Ureter (tissue), 1 donor: ENCODE data around the gene ING5. TPM values are rescaled to one million over a fixed set of nuclear protein-coding genes. Genes with fewer than 3 reads are reported as not detected.

Experiments used
- DNase-seq: peaks from one replicate; pipeline ENCODE4 v3.0.0-alpha.2; 2020; ENCODE audit warnings: low spot score
- total RNA-seq: library from RNA; stranded (reverse); gene quantifications from one replicate; pipeline ENCODE4 v1.2.4, GENCODE V29; 2023
- donor health status: DM: yes; HTN: yes; CAD: no.

The ING5 gene
- total RNA-seq, 1 donor from 2014 or later: 48.0 TPM

GRCh38 chr2:241776336-241777169, 74.7 kb downstream of the ING5 start, which contains the start of gene GAL3ST2:
Gene GAL3ST2, plus strand, starts transcription at chr2:241776822. Its CDS starts 134 bp downstream, at chr2:241776956.
- DNase-seq: peak; percentile 42

- DNase-seq: no peak
Measured at GRCh38 chr2:241777170-241777685, 75.4 kb downstream of the ING5 start.

- DNase-seq: peak; percentile 40
Measured at GRCh38 chr2:241777686-241778627, 76.1 kb downstream of the ING5 start.

Other genes starting within 250 kb of the ING5 start
- gene STK25, start 193.5 kb upstream of the ING5 start, total RNA-seq: 166 TPM
- gene BOK, start 143.3 kb upstream of the ING5 start, total RNA-seq: 16.0 TPM
- gene THAP4, start 64.9 kb upstream of the ING5 start, total RNA-seq: 41.9 TPM
- gene ATG4B, start 64.3 kb upstream of the ING5 start, total RNA-seq: 82.9 TPM
- gene DTYMK, start 15.2 kb upstream of the ING5 start, total RNA-seq: 15.7 TPM
- 67.7 TPM for gene D2HGDH, start 32.6 kb downstream of the ING5 start, total RNA-seq
- gene GAL3ST2, start 74.8 kb downstream of the ING5 start, total RNA-seq: 0.47 TPM
- gene NEU4, start 107.2 kb downstream of the ING5 start, total RNA-seq: 0.49 TPM
- gene PDCD1, start 156.9 kb downstream of the ING5 start, total RNA-seq: 0.57 TPM
- 0.21 TPM for gene RTP5, start 167.7 kb downstream of the ING5 start, total RNA-seq